Measurements from ENCODE around the gene HIVEP3. TPM values are rescaled to one million over a fixed set of nuclear protein-coding genes. Genes with fewer than 3 reads are reported as not detected.

HIVEP3 gene
- total and polyA plus RNA-seq, 2 donors (not counting 1 experiment from before 2014, with no cell fraction given) = 2.0 to 5.1 TPM

DNA sequence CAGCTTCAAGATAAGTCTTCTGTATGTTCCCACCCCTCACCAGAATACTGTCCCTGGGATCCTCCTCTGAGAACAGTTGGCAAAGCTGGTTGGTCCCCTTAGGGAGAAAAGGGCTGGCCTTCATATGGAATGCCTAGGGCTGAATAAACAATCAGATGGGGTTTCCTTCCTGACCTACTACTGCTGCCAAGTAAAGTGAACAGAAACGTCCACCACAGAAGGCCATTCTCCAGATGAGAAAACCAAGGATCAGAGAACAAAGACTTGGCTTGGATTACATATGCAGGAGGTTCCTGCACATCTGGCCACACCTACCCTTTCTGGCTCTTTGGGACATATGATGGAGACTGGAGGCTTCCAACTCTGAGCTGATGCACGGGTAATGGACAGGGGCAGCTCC, 194.5 kb downstream of the HIVEP3 start:
- POLR2A ChIA-PET = no interaction called here
- H3K27me3 Mint-ChIP-seq = no peaks in the 10 kb centered on the region
- WGBS (ENCODE audit: insufficient coverage) = 71% methylated on average over 2 of the region's 2 CpGs
- H3K27me3 ChIP-seq (replicated peaks in 1 of 4; ENCODE audit: control extremely low read depth in 1 of 4, control insufficient read depth in 3 of 4, insufficient read depth in 4 of 4, low read length in 3 of 4) = no peaks in the 10 kb centered on the region
- H3K36me3 ChIP-seq (replicated peaks in 1 of 2; ENCODE audit: control extremely low read depth in 1 of 2, control insufficient read depth in 1 of 2, extremely low read depth in 1 of 2, insufficient read depth in 2 of 2, low read length in 1 of 2) = no peaks in the 10 kb centered on the region
- no peaks in the 10 kb centered on the region for H3K79me2 ChIP-seq (ENCODE audit: control insufficient read depth, insufficient read depth, low read length)
- no peak overlapping the region for H3K27ac ChIP-seq (ENCODE audit: low read length in 2 of 2)
- no peak overlapping the region for H3K27ac Mint-ChIP-seq
- no peaks in the 10 kb centered on the region for H3K9me3 Mint-ChIP-seq (ENCODE audit: insufficient read depth)
- no peaks in the 10 kb centered on the region for H3K9me3 ChIP-seq (ENCODE audit: control extremely low read depth in 1 of 3, control insufficient read depth in 2 of 3, insufficient read depth in 1 of 3, low read length in 2 of 3)
- H3K4me3 ChIP-seq (ENCODE audit: control extremely low read depth in 1 of 5, extremely low read depth in 1 of 5, insufficient read depth in 1 of 5, low read depth in 2 of 5, low read length in 4 of 5) = no peak overlapping the region
- ATAC-seq (ENCODE audit: low read depth) (no peak), DNase-seq (no peak)
- H3K9ac ChIP-seq (ENCODE audit: low read length) = no peak overlapping the region
- no peak for TF ChIP-seq EZH2 (IDR thresholded peaks at IDR 0.05; ENCODE audit: borderline replicate concordance, insufficient read depth, low read depth, low read length, poor library complexity, severe bottlenecking)
- TF ChIP-seq, protein P1, sequence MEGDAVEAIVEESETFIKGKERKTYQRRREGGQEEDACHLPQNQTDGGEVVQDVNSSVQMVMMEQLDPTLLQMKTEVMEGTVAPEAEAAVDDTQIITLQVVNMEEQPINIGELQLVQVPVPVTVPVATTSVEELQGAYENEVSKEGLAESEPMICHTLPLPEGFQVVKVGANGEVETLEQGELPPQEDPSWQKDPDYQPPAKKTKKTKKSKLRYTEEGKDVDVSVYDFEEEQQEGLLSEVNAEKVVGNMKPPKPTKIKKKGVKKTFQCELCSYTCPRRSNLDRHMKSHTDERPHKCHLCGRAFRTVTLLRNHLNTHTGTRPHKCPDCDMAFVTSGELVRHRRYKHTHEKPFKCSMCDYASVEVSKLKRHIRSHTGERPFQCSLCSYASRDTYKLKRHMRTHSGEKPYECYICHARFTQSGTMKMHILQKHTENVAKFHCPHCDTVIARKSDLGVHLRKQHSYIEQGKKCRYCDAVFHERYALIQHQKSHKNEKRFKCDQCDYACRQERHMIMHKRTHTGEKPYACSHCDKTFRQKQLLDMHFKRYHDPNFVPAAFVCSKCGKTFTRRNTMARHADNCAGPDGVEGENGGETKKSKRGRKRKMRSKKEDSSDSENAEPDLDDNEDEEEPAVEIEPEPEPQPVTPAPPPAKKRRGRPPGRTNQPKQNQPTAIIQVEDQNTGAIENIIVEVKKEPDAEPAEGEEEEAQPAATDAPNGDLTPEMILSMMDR (IDR thresholded peaks at IDR 0.05) = no peak
- intact Hi-C loops (cut with micrococcal nuclease) = loop anchor here (10.0 kb wide), 2 partner anchors 149 to 311 kb away; no protein-coding TSS in a partner anchor
- H3K4me3 Mint-ChIP-seq = no peak overlapping the region
- CTCF ChIA-PET = interaction anchor here (1.2 kb wide), 3 partner anchors 46 to 87 kb away, joined by 3 to 4 read pairs (median 4); no protein-coding TSS in a partner anchor
- H3K4me2 ChIP-seq (replicated peaks; ENCODE audit: low read depth, low read length, poor library complexity, severe bottlenecking) = no peak overlapping the region
- peaks cover 52 to 85% of the 10 kb centered on the region in 2 donors for H3K4me1 ChIP-seq (ENCODE audit: control insufficient read depth in 2 of 2, insufficient read depth in 2 of 2, low read length in 2 of 2)
- H2AFZ ChIP-seq (ENCODE audit: insufficient read depth, low read depth, low read length, poor library complexity, severe bottlenecking) = no peak overlapping the region
- H3K4me1 Mint-ChIP-seq = peaks cover 78% of the 10 kb centered on the region
- no peaks in the 10 kb centered on the region for H4K20me1 ChIP-seq (ENCODE audit: control insufficient read depth, insufficient read depth, low read length, poor library complexity, severe bottlenecking)

DNA sequence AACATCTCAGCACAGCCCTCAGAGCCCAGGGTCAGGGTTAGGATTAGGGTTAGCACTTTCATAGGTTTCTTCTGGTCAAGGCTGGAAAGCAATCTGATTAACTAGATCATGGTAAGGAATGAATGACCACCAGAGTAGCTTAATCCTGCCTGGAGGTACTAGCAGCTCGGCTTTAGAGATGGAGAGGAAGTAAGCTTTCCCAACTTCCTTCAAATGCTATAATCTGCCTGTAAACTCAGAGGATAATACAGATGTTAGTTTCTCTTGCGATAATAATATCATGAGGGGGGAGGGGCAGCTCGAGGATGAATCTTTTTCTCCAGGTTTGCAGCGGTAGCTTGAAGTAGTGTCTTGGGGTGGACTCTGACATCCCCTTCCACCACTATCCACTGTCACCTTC, 194.9 kb downstream of the HIVEP3 start:
- Histone ChIP-seq H3K79me2 (ENCODE audit: control insufficient read depth, insufficient read depth, low read length) (no peaks in the 10 kb centered on the region), H3K36me3 (replicated peaks in 1 of 2; ENCODE audit: control extremely low read depth in 1 of 2, control insufficient read depth in 1 of 2, extremely low read depth in 1 of 2, insufficient read depth in 2 of 2, low read length in 1 of 2) (no peaks in the 10 kb centered on the region), H3K27ac (ENCODE audit: low read length in 2 of 2) (no peak overlapping the region), H3K9ac (ENCODE audit: low read length) (no peak overlapping the region), H3K9me3 (ENCODE audit: control extremely low read depth in 1 of 3, control insufficient read depth in 2 of 3, insufficient read depth in 1 of 3, low read length in 2 of 3) (no peaks in the 10 kb centered on the region), H3K4me2 (replicated peaks; ENCODE audit: low read depth, low read length, poor library complexity, severe bottlenecking) (no peak overlapping the region), H3K4me1 (ENCODE audit: control insufficient read depth in 2 of 2, insufficient read depth in 2 of 2, low read length in 2 of 2) (peaks cover 52 to 85% of the 10 kb centered on the region in 2 donors), H2AFZ (ENCODE audit: insufficient read depth, low read depth, low read length, poor library complexity, severe bottlenecking) (no peak overlapping the region), H4K20me1 (ENCODE audit: control insufficient read depth, insufficient read depth, low read length, poor library complexity, severe bottlenecking) (no peaks in the 10 kb centered on the region), H3K27me3 (replicated peaks in 1 of 4; ENCODE audit: control extremely low read depth in 1 of 4, control insufficient read depth in 3 of 4, insufficient read depth in 4 of 4, low read length in 3 of 4) (no peaks in the 10 kb centered on the region), H3K4me3 (ENCODE audit: control extremely low read depth in 1 of 5, extremely low read depth in 1 of 5, insufficient read depth in 1 of 5, low read depth in 2 of 5, low read length in 4 of 5) (no peak overlapping the region)
- POLR2A ChIA-PET = no interaction called here
- TF ChIP-seq EZH2 (IDR thresholded peaks at IDR 0.05; ENCODE audit: borderline replicate concordance, insufficient read depth, low read depth, low read length, poor library complexity, severe bottlenecking) = no peak
- TF ChIP-seq, protein P1 (IDR thresholded peaks at IDR 0.05) = no peak
- CTCF ChIA-PET = interaction anchor here (1.2 kb wide), 3 partner anchors 46 to 88 kb away, joined by 3 to 4 read pairs (median 4); no protein-coding TSS in a partner anchor
- no CpG with 5 or more reads among the region's 4 CpGs for WGBS (ENCODE audit: insufficient coverage)
- H3K9me3 Mint-ChIP-seq (ENCODE audit: insufficient read depth) = no peaks in the 10 kb centered on the region
- ATAC-seq (ENCODE audit: low read depth) = no peak
- no peak overlapping the region for H3K4me3 Mint-ChIP-seq
- DNase-seq = no peak
- no peak overlapping the region for H3K27ac Mint-ChIP-seq
- intact Hi-C loops (cut with micrococcal nuclease) = loop anchor here (10.0 kb wide), 2 partner anchors 149 to 311 kb away; no protein-coding TSS in a partner anchor
- peaks cover 78% of the 10 kb centered on the region for H3K4me1 Mint-ChIP-seq
- H3K27me3 Mint-ChIP-seq = no peaks in the 10 kb centered on the region
